WTC11 (cell line): Measurements from ENCODE around the gene KNTC1. TPM values are rescaled to one million over a fixed set of nuclear protein-coding genes. Genes with fewer than 3 reads are reported as not detected.

ENCODE experiments used
- ATAC-seq: fragments of 200-7000 bp; cut with Tn5 transposase; 2 replicates; pipeline ENCODE4 v1.10.0; 2021; ENCODE audit warnings: mild to moderate bottlenecking, moderate library complexity
- CTCF ChIA-PET: fragments of 300-600 bp; sonication (Branson Sonifier 250); formaldehyde crosslinking; loops from one replicate; lab custom pipeline; 2021; ENCODE audit warnings: antibody characterized with exemption; lab: Charles Lee
- POLR2A ChIA-PET: fragments of 350-600 bp; sonication (Branson Sonifier 250); formaldehyde crosslinking; loops from one replicate; lab custom pipeline; 2021; ENCODE audit warnings: antibody characterized with exemption; lab: Charles Lee
- DNase-seq: peaks from one replicate; pipeline ENCODE4 v3.0.0; 2021; ENCODE audit warnings: low spot score
- H3K27ac Mint-ChIP-seq: 2 replicates; pipeline ENCODE4 v1.8.0; 2021; ENCODE audit warnings: mixed read lengths
- H3K27me3 Mint-ChIP-seq: 2 replicates; pipeline ENCODE4 v1.8.0; 2021; ENCODE audit warnings: low read depth, mild to moderate bottlenecking, moderate library complexity, mixed read lengths
- H3K36me3 Mint-ChIP-seq: 2 replicates; pipeline ENCODE4 v1.8.0; 2021; ENCODE audit warnings: mixed read lengths
- H3K4me1 Mint-ChIP-seq: 2 replicates; pipeline ENCODE4 v1.8.0; 2022; ENCODE audit warnings: mixed read lengths
- H3K4me3 Mint-ChIP-seq: 2 replicates; pipeline ENCODE4 v1.8.0; 2021; ENCODE audit warnings: mild to moderate bottlenecking, moderate library complexity, mixed read lengths
- H3K9me3 Mint-ChIP-seq: 2 replicates; pipeline ENCODE4 v1.8.0; 2021; ENCODE audit warnings: mixed read lengths
- ATF1 ChIP-seq: sonication (generic); formaldehyde crosslinking; IDR thresholded peaks from 2 replicates; pipeline ENCODE4 v1.8.1; 2023; ENCODE audit warnings: mild to moderate bottlenecking, moderate library complexity, missing genetic modification reagents
- CBFB ChIP-seq: sonication (generic); formaldehyde crosslinking; IDR thresholded peaks from 2 replicates; pipeline ENCODE4 v1.8.1; 2022; ENCODE audit warnings: mild to moderate bottlenecking, low read depth, missing genetic modification reagents
- CREM ChIP-seq: sonication (generic); formaldehyde crosslinking; IDR thresholded peaks from 2 replicates; pipeline ENCODE4 v1.8.1; 2022; ENCODE audit warnings: mild to moderate bottlenecking, missing genetic modification reagents, moderate library complexity
- FOXJ3 ChIP-seq: sonication (generic); formaldehyde crosslinking; IDR thresholded peaks from 2 replicates; pipeline ENCODE4 v1.9.0; 2021; ENCODE audit warnings: missing genetic modification reagents, mild to moderate bottlenecking, borderline replicate concordance
- FOXK1 ChIP-seq: sonication (generic); formaldehyde crosslinking; IDR thresholded peaks from 2 replicates; pipeline ENCODE4 v1.8.0; 2022; ENCODE audit warnings: mild to moderate bottlenecking, moderate library complexity, missing genetic modification reagents
- GABPB1 ChIP-seq: sonication (generic); formaldehyde crosslinking; IDR thresholded peaks from 2 replicates; pipeline ENCODE4 v1.8.1; 2023; ENCODE audit warnings: mild to moderate bottlenecking, missing genetic modification reagents
- KAT7 ChIP-seq: sonication (generic); formaldehyde crosslinking; IDR thresholded peaks from 2 replicates; pipeline ENCODE4 v1.8.1; 2023; ENCODE audit warnings: missing genetic modification reagents, mild to moderate bottlenecking, borderline replicate concordance
- SMAD3 ChIP-seq: sonication (generic); formaldehyde crosslinking; IDR thresholded peaks from 2 replicates; pipeline ENCODE4 v1.8.0; 2022; ENCODE audit warnings: missing genetic modification reagents, mild to moderate bottlenecking, borderline replicate concordance
- SOX15 ChIP-seq: fragments of 250-450 bp; sonication (Bioruptor Pico); IDR thresholded peaks from 2 replicates; pipeline ENCODE4 v1.9.0; 2021; ENCODE audit warnings: mild to moderate bottlenecking
- TEAD1 ChIP-seq: sonication (generic); formaldehyde crosslinking; IDR thresholded peaks from 2 replicates; pipeline ENCODE4 v1.8.0; 2022; ENCODE audit warnings: mild to moderate bottlenecking, missing genetic modification reagents
- ZNF396 ChIP-seq: fragments of 250-450 bp; sonication (Bioruptor Pico); IDR thresholded peaks from 2 replicates; pipeline ENCODE4 v1.8.0; 2021; ENCODE audit warnings: mild to moderate bottlenecking, moderate library complexity, borderline replicate concordance
- ZNF671 ChIP-seq: fragments of 250-450 bp; sonication (Bioruptor Pico); IDR thresholded peaks from 2 replicates; pipeline ENCODE4 v1.8.0; 2021; ENCODE audit warnings: mild to moderate bottlenecking
- total RNA-seq: library from RNA; stranded (reverse); gene quantifications from 3 replicates; pipeline ENCODE4 v1.2.3, GENCODE V29; 2021
- TF ChIP-seq, protein P1 (sequence below): sonication (generic); formaldehyde crosslinking; IDR thresholded peaks from 2 replicates; pipeline ENCODE4 v1.8.0; 2022; ENCODE audit warnings: mild to moderate bottlenecking, missing genetic modification reagents
- TF ChIP-seq, protein P2 (sequence below): sonication (generic); formaldehyde crosslinking; conservative IDR thresholded peaks from 2 replicates; pipeline ENCODE4 v1.8.1; 2022; ENCODE audit warnings: mild to moderate bottlenecking, missing genetic modification reagents
- TF ChIP-seq, protein P3 (sequence below): sonication (generic); formaldehyde crosslinking; IDR thresholded peaks from 2 replicates; pipeline ENCODE4 v1.8.1; 2022; ENCODE audit warnings: mild to moderate bottlenecking, missing genetic modification reagents, moderate library complexity, borderline replicate concordance
- TF ChIP-seq, protein P4 (sequence below): fragments of 250-450 bp; sonication (Bioruptor Pico); IDR thresholded peaks from 2 replicates; pipeline ENCODE4 v1.9.0; 2021; ENCODE audit warnings: mild to moderate bottlenecking
- TF ChIP-seq, protein P5 (sequence below): sonication (generic); formaldehyde crosslinking; IDR thresholded peaks from 2 replicates; pipeline ENCODE4 v1.8.0; 2022; ENCODE audit warnings: missing genetic modification reagents
- TF ChIP-seq, protein P6 (sequence below): sonication (generic); formaldehyde crosslinking; IDR thresholded peaks from 2 replicates; pipeline ENCODE4 v1.8.0; 2022; ENCODE audit warnings: mild to moderate bottlenecking, missing genetic modification reagents
- TF ChIP-seq, protein P7 (sequence below): sonication (generic); formaldehyde crosslinking; IDR thresholded peaks from 2 replicates; pipeline ENCODE4 v1.8.0; 2023; ENCODE audit warnings: missing genetic modification reagents

Gene KNTC1
- total RNA-seq, 1 experiment from 2014 or later, result 85.1 TPM

DNA sequence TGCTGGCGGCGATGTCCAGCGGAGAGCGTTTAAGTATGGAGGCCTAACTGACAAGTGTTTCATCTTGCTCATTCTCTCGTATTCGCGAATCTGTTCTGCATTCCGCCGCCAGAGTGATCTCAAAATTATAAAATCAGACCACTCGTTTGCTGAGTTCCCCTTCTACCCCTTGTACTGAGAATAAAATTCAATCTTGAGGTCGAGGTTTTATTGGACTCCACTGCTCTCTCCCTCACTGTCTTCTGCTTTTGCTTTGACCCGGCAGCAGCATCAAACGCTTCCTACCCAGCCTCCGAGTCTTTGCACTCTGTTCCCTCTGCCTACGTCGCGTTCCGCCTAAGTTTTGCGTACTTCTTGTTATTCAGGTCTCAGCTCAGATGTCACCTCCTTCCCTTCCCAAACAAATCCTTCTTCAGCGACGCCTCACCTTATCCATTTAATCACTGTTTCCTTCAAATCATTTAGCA, 462 bp downstream of the KNTC1 start (continued):
- TF ChIP-seq, protein P1, sequence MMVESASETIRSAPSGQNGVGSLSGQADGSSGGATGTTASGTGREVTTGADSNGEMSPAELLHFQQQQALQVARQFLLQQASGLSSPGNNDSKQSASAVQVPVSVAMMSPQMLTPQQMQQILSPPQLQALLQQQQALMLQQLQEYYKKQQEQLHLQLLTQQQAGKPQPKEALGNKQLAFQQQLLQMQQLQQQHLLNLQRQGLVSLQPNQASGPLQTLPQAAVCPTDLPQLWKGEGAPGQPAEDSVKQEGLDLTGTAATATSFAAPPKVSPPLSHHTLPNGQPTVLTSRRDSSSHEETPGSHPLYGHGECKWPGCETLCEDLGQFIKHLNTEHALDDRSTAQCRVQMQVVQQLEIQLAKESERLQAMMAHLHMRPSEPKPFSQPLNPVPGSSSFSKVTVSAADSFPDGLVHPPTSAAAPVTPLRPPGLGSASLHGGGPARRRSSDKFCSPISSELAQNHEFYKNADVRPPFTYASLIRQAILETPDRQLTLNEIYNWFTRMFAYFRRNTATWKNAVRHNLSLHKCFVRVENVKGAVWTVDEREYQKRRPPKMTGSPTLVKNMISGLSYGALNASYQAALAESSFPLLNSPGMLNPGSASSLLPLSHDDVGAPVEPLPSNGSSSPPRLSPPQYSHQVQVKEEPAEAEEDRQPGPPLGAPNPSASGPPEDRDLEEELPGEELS (CRISPR knock-in tag), result no peak
- TF ChIP-seq TEAD1 (CRISPR knock-in tag), result no peak
- TF ChIP-seq, all 79 proteins: peak for 0

DNA sequence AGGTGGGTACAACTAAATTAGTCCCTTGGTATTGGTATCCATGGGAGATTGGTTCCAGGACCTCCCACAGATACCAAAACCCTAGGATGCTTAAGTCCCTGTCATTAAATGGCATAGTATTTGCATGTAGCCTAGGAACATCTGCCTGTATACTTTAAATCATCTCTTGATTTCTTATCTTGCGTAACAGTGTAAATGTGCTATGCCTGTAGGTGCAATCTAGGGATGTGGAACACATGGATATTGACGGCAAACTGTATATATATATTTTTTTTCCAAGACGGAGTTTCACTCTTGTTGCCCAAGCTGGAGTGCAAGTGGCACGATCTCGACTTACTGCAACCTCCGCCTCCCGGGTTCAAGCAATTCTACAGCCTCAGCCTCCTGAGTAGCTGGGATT, 1.5 kb downstream of the KNTC1 start:
- POLR2A ChIA-PET, result no interaction called here
- Mint-ChIP-seq H3K36me3 (peaks cover 34% of the 10 kb centered on the region), H3K27me3 (no peaks in the 10 kb centered on the region), H3K9me3 (no peaks in the 10 kb centered on the region), H3K27ac (no peak overlapping the region), H3K4me1 (peaks cover 12% of the 10 kb centered on the region), H3K4me3 (no peak overlapping the region)
- ATAC-seq, result no peak
- TF ChIP-seq, protein P2, sequence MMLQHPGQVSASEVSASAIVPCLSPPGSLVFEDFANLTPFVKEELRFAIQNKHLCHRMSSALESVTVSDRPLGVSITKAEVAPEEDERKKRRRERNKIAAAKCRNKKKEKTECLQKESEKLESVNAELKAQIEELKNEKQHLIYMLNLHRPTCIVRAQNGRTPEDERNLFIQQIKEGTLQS, result no peak
- TF ChIP-seq FOXK1 (CRISPR knock-in tag) (no peak), FOXJ3 (no peak), SMAD3 (CRISPR knock-in tag) (no peak), ZNF396 (CRISPR knock-in tag) (no peak), CREM (CRISPR knock-in tag) (no peak), GABPB1 (no peak), KAT7 (no peak), SOX15 (CRISPR knock-in tag) (no peak), ZNF671 (no peak), CBFB (no peak), ATF1 (CRISPR knock-in tag) (no peak)
- TF ChIP-seq, protein P3, sequence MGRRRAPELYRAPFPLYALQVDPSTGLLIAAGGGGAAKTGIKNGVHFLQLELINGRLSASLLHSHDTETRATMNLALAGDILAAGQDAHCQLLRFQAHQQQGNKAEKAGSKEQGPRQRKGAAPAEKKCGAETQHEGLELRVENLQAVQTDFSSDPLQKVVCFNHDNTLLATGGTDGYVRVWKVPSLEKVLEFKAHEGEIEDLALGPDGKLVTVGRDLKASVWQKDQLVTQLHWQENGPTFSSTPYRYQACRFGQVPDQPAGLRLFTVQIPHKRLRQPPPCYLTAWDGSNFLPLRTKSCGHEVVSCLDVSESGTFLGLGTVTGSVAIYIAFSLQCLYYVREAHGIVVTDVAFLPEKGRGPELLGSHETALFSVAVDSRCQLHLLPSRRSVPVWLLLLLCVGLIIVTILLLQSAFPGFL (CRISPR knock-in tag), result no peak
- TF ChIP-seq, protein P1 (CRISPR knock-in tag), result no peak
- TF ChIP-seq, protein P4, sequence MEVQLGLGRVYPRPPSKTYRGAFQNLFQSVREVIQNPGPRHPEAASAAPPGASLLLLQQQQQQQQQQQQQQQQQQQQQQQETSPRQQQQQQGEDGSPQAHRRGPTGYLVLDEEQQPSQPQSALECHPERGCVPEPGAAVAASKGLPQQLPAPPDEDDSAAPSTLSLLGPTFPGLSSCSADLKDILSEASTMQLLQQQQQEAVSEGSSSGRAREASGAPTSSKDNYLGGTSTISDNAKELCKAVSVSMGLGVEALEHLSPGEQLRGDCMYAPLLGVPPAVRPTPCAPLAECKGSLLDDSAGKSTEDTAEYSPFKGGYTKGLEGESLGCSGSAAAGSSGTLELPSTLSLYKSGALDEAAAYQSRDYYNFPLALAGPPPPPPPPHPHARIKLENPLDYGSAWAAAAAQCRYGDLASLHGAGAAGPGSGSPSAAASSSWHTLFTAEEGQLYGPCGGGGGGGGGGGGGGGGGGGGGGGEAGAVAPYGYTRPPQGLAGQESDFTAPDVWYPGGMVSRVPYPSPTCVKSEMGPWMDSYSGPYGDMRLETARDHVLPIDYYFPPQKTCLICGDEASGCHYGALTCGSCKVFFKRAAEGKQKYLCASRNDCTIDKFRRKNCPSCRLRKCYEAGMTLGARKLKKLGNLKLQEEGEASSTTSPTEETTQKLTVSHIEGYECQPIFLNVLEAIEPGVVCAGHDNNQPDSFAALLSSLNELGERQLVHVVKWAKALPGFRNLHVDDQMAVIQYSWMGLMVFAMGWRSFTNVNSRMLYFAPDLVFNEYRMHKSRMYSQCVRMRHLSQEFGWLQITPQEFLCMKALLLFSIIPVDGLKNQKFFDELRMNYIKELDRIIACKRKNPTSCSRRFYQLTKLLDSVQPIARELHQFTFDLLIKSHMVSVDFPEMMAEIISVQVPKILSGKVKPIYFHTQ (CRISPR knock-in tag), result no peak
- TF ChIP-seq, protein P5, sequence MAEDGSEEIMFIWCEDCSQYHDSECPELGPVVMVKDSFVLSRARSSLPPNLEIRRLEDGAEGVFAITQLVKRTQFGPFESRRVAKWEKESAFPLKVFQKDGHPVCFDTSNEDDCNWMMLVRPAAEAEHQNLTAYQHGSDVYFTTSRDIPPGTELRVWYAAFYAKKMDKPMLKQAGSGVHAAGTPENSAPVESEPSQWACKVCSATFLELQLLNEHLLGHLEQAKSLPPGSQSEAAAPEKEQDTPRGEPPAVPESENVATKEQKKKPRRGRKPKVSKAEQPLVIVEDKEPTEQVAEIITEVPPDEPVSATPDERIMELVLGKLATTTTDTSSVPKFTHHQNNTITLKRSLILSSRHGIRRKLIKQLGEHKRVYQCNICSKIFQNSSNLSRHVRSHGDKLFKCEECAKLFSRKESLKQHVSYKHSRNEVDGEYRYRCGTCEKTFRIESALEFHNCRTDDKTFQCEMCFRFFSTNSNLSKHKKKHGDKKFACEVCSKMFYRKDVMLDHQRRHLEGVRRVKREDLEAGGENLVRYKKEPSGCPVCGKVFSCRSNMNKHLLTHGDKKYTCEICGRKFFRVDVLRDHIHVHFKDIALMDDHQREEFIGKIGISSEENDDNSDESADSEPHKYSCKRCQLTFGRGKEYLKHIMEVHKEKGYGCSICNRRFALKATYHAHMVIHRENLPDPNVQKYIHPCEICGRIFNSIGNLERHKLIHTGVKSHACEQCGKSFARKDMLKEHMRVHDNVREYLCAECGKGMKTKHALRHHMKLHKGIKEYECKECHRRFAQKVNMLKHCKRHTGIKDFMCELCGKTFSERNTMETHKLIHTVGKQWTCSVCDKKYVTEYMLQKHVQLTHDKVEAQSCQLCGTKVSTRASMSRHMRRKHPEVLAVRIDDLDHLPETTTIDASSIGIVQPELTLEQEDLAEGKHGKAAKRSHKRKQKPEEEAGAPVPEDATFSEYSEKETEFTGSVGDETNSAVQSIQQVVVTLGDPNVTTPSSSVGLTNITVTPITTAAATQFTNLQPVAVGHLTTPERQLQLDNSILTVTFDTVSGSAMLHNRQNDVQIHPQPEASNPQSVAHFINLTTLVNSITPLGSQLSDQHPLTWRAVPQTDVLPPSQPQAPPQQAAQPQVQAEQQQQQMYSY (CRISPR knock-in tag), result no peak
- TF ChIP-seq, protein P6, sequence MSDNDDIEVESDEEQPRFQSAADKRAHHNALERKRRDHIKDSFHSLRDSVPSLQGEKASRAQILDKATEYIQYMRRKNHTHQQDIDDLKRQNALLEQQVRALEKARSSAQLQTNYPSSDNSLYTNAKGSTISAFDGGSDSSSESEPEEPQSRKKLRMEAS (CRISPR knock-in tag), result no peak
- TF ChIP-seq, protein P7, sequence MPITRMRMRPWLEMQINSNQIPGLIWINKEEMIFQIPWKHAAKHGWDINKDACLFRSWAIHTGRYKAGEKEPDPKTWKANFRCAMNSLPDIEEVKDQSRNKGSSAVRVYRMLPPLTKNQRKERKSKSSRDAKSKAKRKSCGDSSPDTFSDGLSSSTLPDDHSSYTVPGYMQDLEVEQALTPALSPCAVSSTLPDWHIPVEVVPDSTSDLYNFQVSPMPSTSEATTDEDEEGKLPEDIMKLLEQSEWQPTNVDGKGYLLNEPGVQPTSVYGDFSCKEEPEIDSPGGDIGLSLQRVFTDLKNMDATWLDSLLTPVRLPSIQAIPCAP, result no peak
- DNase-seq, result no peak
- CTCF ChIA-PET, result no interaction called here
